OCI-LY7 (cell line): ENCODE results near the gene COPZ2. TPM values are rescaled to one million over a fixed set of nuclear protein-coding genes. Genes with fewer than 3 reads are reported as not detected.

Source experiments
- BruUV-seq: library from RNA; stranded (reverse); fragments of 400-500 nt; replicated peaks from 2 replicates; lab custom pipeline; 2021; lab: Mats Ljungman, UMichigan
- CTCF ChIA-PET: fragments of 300-600 bp; sonication (Branson Sonifier 250); formaldehyde crosslinking; loops from one replicate; lab custom pipeline; 2022; ENCODE audit warnings: antibody characterized with exemption; ENCODE audit not compliant: unreplicated experiment; lab: Charles Lee
- POLR2A ChIA-PET: fragments of 300-600 bp; sonication (Branson Sonifier 250); formaldehyde crosslinking; loops from one replicate; lab custom pipeline; 2022; ENCODE audit warnings: antibody characterized with exemption; lab: Charles Lee
- DNase-seq: peaks from one replicate; pipeline ENCODE4 v3.0.0-alpha.2; 2015; ENCODE audit warnings: low spot score
- H2AFZ ChIP-seq: fragments of 200-600 bp; sonication (generic), shearing (Covaris generic); 2 replicates; pipeline ENCODE4 v1.6.1; 2014; ENCODE audit warnings: mild to moderate bottlenecking, antibody characterized with exemption, low read length, moderate library complexity
- H3K27ac ChIP-seq: fragments of 200-600 bp; sonication (generic); 2 replicates; pipeline ENCODE4 v1.5.1; 2014; ENCODE audit warnings: mixed run types, low read depth, mild to moderate bottlenecking, moderate library complexity, low read length, inconsistent platforms; ENCODE audit not compliant: poor library complexity, severe bottlenecking
- H3K36me3 ChIP-seq: fragments of 200-600 bp; sonication (generic); 2 replicates; pipeline ENCODE4 v1.6.1; 2014; ENCODE audit warnings: mild to moderate bottlenecking, antibody characterized with exemption, low read length, moderate library complexity, mixed read lengths; ENCODE audit not compliant: insufficient read depth
- H3K4me1 ChIP-seq: fragments of 200-600 bp; sonication (generic); 2 replicates; pipeline ENCODE4 v1.5.1; 2014; ENCODE audit warnings: mild to moderate bottlenecking, low read length; ENCODE audit not compliant: insufficient read depth, poor library complexity, severe bottlenecking
- H3K4me2 ChIP-seq: fragments of 200-600 bp; sonication (generic); 2 replicates; pipeline ENCODE4 v1.6.1; 2014; ENCODE audit warnings: mild to moderate bottlenecking, low read length
- H3K4me3 ChIP-seq: fragments of 200-600 bp; sonication (generic); 2 replicates; pipeline ENCODE4 v1.5.1; 2014; ENCODE audit warnings: mild to moderate bottlenecking, low read depth, low read length; ENCODE audit not compliant: poor library complexity, severe bottlenecking
- H3K79me2 ChIP-seq: fragments of 200-600 bp; sonication (generic); 2 replicates; pipeline ENCODE4 v1.6.1; 2016; ENCODE audit warnings: low read depth, mild to moderate bottlenecking, low read length, moderate library complexity, mixed read lengths; ENCODE audit not compliant: insufficient read depth
- H3K9me2 ChIP-seq: fragments of 200-600 bp; sonication (generic); 2 replicates; pipeline ENCODE4 v1.6.1; 2016; ENCODE audit warnings: mild to moderate bottlenecking, low read length, mixed read lengths; ENCODE audit not compliant: insufficient read depth
- H3K9me3 ChIP-seq: fragments of 200-600 bp; sonication (generic); 2 replicates; pipeline ENCODE4 v1.6.1; 2014; ENCODE audit warnings: mild to moderate bottlenecking, mixed run types, low read length, mixed read lengths
- H4K20me1 ChIP-seq: fragments of 200-600 bp; sonication (generic); 2 replicates; pipeline ENCODE4 v1.6.1; 2014; ENCODE audit warnings: mild to moderate bottlenecking, antibody characterized with exemption, low read length, moderate library complexity, mixed read lengths; ENCODE audit not compliant: insufficient read depth
- CTCF ChIP-seq: fragments of 200-600 bp; sonication (generic); conservative IDR thresholded peaks from 2 replicates; pipeline ENCODE4 v1.5.1; 2014; ENCODE audit warnings: mild to moderate bottlenecking, antibody characterized with exemption, low read length, moderate library complexity, mixed read lengths
- EZH2phosphoT487 ChIP-seq: fragments of 200-600 bp; sonication (generic); IDR thresholded peaks from 2 replicates; pipeline ENCODE4 v1.6.1; 2018; ENCODE audit warnings: low read depth, borderline replicate concordance, mild to moderate bottlenecking, mixed run types, antibody characterized with exemption, low read length, moderate library complexity, mixed read lengths
- intact Hi-C: fragments of 100-400 bp; cut with micrococcal nuclease; formaldehyde crosslinking; loops from one replicate; pipeline ENCODE4 v1.10.0; 2022; ENCODE audit not compliant: unreplicated experiment
- total RNA-seq, 2 experiments: library from RNA; depleted of rRNA in 1 of 2; stranded (reverse); fragments of >200 nt in 1 of 2; shearing (Covaris generic) in 1 of 2; gene quantifications; 2 replicates each; pipeline ENCODE4 v1.2.3, GENCODE V29; 2014 to 2022

The COPZ2 gene
- total RNA-seq, 2 experiments from 2014 or later: 1.2 to 1.7 TPM

- H3K9me2 ChIP-seq: no peaks in the 10 kb centered on the region
- no TSS peak for BruUV-seq
- peaks cover 24% of the 10 kb centered on the region for H3K4me1 ChIP-seq
- H4K20me1 ChIP-seq: no peaks in the 10 kb centered on the region
- H3K79me2 ChIP-seq: no peaks in the 10 kb centered on the region
- no peaks in the 10 kb centered on the region for H3K9me3 ChIP-seq
- TF ChIP-seq CTCF: no peak
- TF ChIP-seq EZH2phosphoT487: no peak
- no peak for DNase-seq
- intact Hi-C loops: loop anchor here (5.0 kb wide), 1 partner anchor 119 kb away; the partner anchor contains the start of gene SP2
- no peak overlapping the region for H3K4me3 ChIP-seq
- POLR2A ChIA-PET: interaction anchor here (0.8 kb wide), 1 partner anchor 258 kb away, joined by 3 read pairs; no protein-coding TSS in a partner anchor
- CTCF ChIA-PET: interaction anchor here (0.6 kb wide), 1 partner anchor 47 kb away, joined by 3 read pairs; no protein-coding TSS in a partner anchor
- H2AFZ ChIP-seq: no peak overlapping the region
- no peak overlapping the region for H3K27ac ChIP-seq
- H3K36me3 ChIP-seq: no peaks in the 10 kb centered on the region
- no peak overlapping the region for H3K4me2 ChIP-seq
These were observed 21.5 kb downstream of the COPZ2 start for GRCh38 chr17:48016112-48016511.

- POLR2A ChIA-PET: interaction anchor here (0.7 kb wide), 1 partner anchor 43 kb away, joined by 3 read pairs; no protein-coding TSS in a partner anchor
- H2AFZ ChIP-seq: no peak overlapping the region
- BruUV-seq: no TSS peak
These were observed 22.9 kb downstream of the COPZ2 start for GRCh38 chr17:48014595-48015111.

More at GRCh38 chr17:48014595-48015111, 22.9 kb downstream of the COPZ2 start:
- no peaks in the 10 kb centered on the region for H4K20me1 ChIP-seq
- peaks cover 28% of the 10 kb centered on the region for H3K4me1 ChIP-seq
- no peak overlapping the region for H3K27ac ChIP-seq
- H3K4me2 ChIP-seq: no peak overlapping the region
- DNase-seq: no peak
- no peaks in the 10 kb centered on the region for H3K9me2 ChIP-seq
- no peaks in the 10 kb centered on the region for H3K9me3 ChIP-seq
- CTCF ChIA-PET: no interaction called here
- intact Hi-C loops: loop anchor here (5.0 kb wide), 1 partner anchor 117 kb away; the partner anchor contains the start of gene SP2
- H3K4me3 ChIP-seq: no peak overlapping the region
- no peak for TF ChIP-seq CTCF
- no peak for TF ChIP-seq EZH2phosphoT487
- no peaks in the 10 kb centered on the region for H3K36me3 ChIP-seq
- no peaks in the 10 kb centered on the region for H3K79me2 ChIP-seq
